NCI-H524 treated with DMSO at 0.1 percent for 48 hours (cell line): ENCODE data around the gene TRPC6.
"Not testable (repeated sequence)": the region's sequence is repeated elsewhere in the genome, so short reads cannot be mapped to it uniquely, and the experiment has no call there.

Experiments
- DNase-seq: peaks from one replicate; lab custom pipeline; 2025; lab: John Stamatoyannopoulos, UW

TRPC6 gene

GRCh38 chr11:101448881-101449442 lies 134.8 kb downstream of the TRPC6 start:
- no peak for DNase-seq

- no peak for DNase-seq
Observed at GRCh38 chr11:101446726-101447125, 137.1 kb downstream of the TRPC6 start.

GRCh38 chr11:101446238-101446637 lies 137.6 kb downstream of the TRPC6 start:
- DNase-seq: no peak

GRCh38 chr11:101445761-101446160 lies 138.0 kb downstream of the TRPC6 start:
- no peak for DNase-seq

GRCh38 chr11:101444851-101445250 lies 139.0 kb downstream of the TRPC6 start:
- no peak for DNase-seq

- DNase-seq: no peak
Observed at GRCh38 chr11:101444164-101444563, 139.6 kb downstream of the TRPC6 start.

- no peak for DNase-seq
Observed at GRCh38 chr11:101442936-101443521, 140.8 kb downstream of the TRPC6 start.

GRCh38 chr11:101442171-101442570 lies 141.6 kb downstream of the TRPC6 start:
- no peak for DNase-seq

- DNase-seq: no peak
Observed at GRCh38 chr11:101441747-101442146, 142.1 kb downstream of the TRPC6 start.

- no peak for DNase-seq
Observed at GRCh38 chr11:101439488-101439887, 144.3 kb downstream of the TRPC6 start.

- DNase-seq: not testable (repeated sequence)
Observed at GRCh38 chr11:101438708-101439107, 145.1 kb downstream of the TRPC6 start.

- DNase-seq: no peak
Observed at GRCh38 chr11:101438126-101438525, 145.7 kb downstream of the TRPC6 start.

- DNase-seq: no peak
Observed at GRCh38 chr11:101436511-101437142, 147.2 kb downstream of the TRPC6 start.

- no peak for DNase-seq
Observed at GRCh38 chr11:101435408-101435973, 148.3 kb downstream of the TRPC6 start.

GRCh38 chr11:101434026-101434643 lies 149.7 kb downstream of the TRPC6 start:
- DNase-seq: no peak

- DNase-seq: no peak
Observed at GRCh38 chr11:101433151-101433550, 150.7 kb downstream of the TRPC6 start.

GRCh38 chr11:101429703-101430540 lies 153.9 kb downstream of the TRPC6 start:
- no peak for DNase-seq

- no peak for DNase-seq
Observed at GRCh38 chr11:101428918-101429317, 154.9 kb downstream of the TRPC6 start.

- DNase-seq: no peak
Observed at GRCh38 chr11:101407324-101407723, 176.5 kb downstream of the TRPC6 start.
